Measurements from ENCODE around the gene SYNE2. TPM values are rescaled to one million over a fixed set of nuclear protein-coding genes. Genes with fewer than 3 reads are reported as not detected.

SYNE2 gene
- total and polyA plus RNA-seq, 10 of the 15 experiments (the other 5 are each of a cell fraction or from before 2014, with no cell fraction given) = 2.1 to 52.7 (median 38.1) TPM

DNA sequence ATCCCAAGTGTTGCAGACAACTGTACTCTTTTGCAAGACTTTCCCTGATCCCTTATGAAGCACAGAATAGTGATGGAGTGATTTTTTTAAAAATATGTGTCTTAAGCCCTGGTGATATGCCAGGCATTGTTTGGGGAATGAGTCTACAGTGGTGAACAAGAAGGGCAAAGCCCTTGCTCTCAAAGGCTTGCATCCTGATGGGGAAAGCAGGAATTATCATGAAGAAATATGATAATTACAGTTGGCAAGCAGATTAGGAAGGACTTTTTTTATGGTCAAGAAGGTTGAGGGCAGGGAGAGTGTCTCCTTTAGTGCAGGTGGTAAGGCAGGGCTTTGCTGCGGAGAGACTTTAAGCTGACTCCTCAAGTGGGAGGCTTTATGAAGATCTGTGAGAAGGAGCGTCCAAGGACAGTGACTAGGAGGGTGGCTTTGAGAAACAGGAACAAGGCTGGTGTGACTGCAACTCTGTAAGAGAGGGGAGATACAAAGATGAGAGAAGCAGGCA, 100.2 kb downstream of the SYNE2 start:
- in situ Hi-C loops (cut with MboI) = no loop called here
- SMC1A ChIA-PET (ENCODE audit: uncharacterized antibody, unreplicated experiment) = interaction anchor here (1.4 kb wide), 1 partner anchor 19 kb away, joined by 3 read pairs; no protein-coding TSS in a partner anchor
- H3K27ac ChIP-seq (ENCODE audit: control insufficient read depth, insufficient read depth) = no peak overlapping the region
- RAD21 ChIA-PET (ENCODE audit: unreplicated experiment) = no interaction called here
- no peak for TF ChIP-seq CEBPB (IDR thresholded peaks at IDR 0.05; ENCODE audit: borderline replicate concordance in 1 of 2, low read depth in 2 of 2, low read length in 2 of 2)
- TF ChIP-seq NFYB (IDR thresholded peaks at IDR 0.05; ENCODE audit: insufficient read depth, low read depth, low read length) = no peak
- TF ChIP-seq RELA (IDR thresholded peaks at IDR 0.05; ENCODE audit: borderline replicate concordance, partially characterized antibody) = no peak
- TF ChIP-seq BCL11A (IDR thresholded peaks at IDR 0.05; ENCODE audit: low read depth, low read length) = no peak
- TF ChIP-seq, protein P1, sequence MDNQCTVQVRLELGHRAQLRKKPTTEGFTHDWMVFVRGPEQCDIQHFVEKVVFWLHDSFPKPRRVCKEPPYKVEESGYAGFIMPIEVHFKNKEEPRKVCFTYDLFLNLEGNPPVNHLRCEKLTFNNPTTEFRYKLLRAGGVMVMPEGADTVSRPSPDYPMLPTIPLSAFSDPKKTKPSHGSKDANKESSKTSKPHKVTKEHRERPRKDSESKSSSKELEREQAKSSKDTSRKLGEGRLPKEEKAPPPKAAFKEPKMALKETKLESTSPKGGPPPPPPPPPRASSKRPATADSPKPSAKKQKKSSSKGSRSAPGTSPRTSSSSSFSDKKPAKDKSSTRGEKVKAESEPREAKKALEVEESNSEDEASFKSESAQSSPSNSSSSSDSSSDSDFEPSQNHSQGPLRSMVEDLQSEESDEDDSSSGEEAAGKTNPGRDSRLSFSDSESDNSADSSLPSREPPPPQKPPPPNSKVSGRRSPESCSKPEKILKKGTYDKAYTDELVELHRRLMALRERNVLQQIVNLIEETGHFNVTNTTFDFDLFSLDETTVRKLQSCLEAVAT (IDR thresholded peaks at IDR 0.05) = no peak
- no peak for TF ChIP-seq BACH1 (IDR thresholded peaks at IDR 0.05; ENCODE audit: borderline replicate concordance)
- TF ChIP-seq NFIC (IDR thresholded peaks at IDR 0.05; ENCODE audit: low read depth, low read length) = no peak
- no peak for TF ChIP-seq EED (IDR thresholded peaks at IDR 0.05; ENCODE audit: low read depth)
- no peak for TF ChIP-seq ZNF274 (IDR thresholded peaks at IDR 0.05; ENCODE audit: insufficient read depth, insufficient read length)
- no peak for TF ChIP-seq CBX3 (IDR thresholded peaks at IDR 0.05; ENCODE audit: borderline replicate concordance, low read depth)
- TF ChIP-seq HDAC6 (IDR thresholded peaks at IDR 0.05; ENCODE audit: unreplicated experiment) = no peak
- no peak for TF ChIP-seq FOS (IDR thresholded peaks at IDR 0.05; ENCODE audit: borderline replicate concordance, extremely low read depth, insufficient read length)
- no peak for TF ChIP-seq ZNF592 (IDR thresholded peaks at IDR 0.05)
- TF ChIP-seq STAT3 (IDR thresholded peaks at IDR 0.05; ENCODE audit: low read depth, low read length) = no peak
- TF ChIP-seq NKRF (conservative IDR thresholded peaks at IDR 0.05) = no peak
- TF ChIP-seq NFYA (IDR thresholded peaks at IDR 0.05; ENCODE audit: borderline replicate concordance, low read depth, low read length) = no peak
- TF ChIP-seq, protein P2, sequence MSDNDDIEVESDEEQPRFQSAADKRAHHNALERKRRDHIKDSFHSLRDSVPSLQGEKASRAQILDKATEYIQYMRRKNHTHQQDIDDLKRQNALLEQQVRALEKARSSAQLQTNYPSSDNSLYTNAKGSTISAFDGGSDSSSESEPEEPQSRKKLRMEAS (IDR thresholded peaks at IDR 0.05; ENCODE audit: low read depth, low read length) = no peak
- no peak overlapping the region for H3K9ac ChIP-seq (ENCODE audit: control insufficient read depth, insufficient read depth, low read length)
- no peak overlapping the region for H3K4me3 ChIP-seq
- DNase-seq (ENCODE audit: low read depth, low spot score) (no peak), FAIRE-seq (no peak), ATAC-seq (no peak)
- CTCF ChIA-PET = interaction anchor here (0.6 to 1.2 kb wide), 2 partner anchors 58 to 350 kb away, joined by 3 read pairs; no protein-coding TSS in a partner anchor
- H2AFZ ChIP-seq (ENCODE audit: control insufficient read depth, low read depth, low read length) = no peak overlapping the region
- WGBS (ENCODE audit: insufficient coverage, insufficient replicate concordance, low lambda C conversion rate, missing lambda C conversion rate) = 100% methylated on average over 2 of the region's 2 CpGs
- H3K4me1 ChIP-seq (ENCODE audit: control insufficient read depth, insufficient read depth, low read length) = no peaks in the 10 kb centered on the region
- no peak overlapping the region for H3K4me2 ChIP-seq (ENCODE audit: control insufficient read depth, insufficient read depth)
- H3K36me3 ChIP-seq (ENCODE audit: control insufficient read depth in 2 of 2, insufficient read depth in 2 of 2, low read length in 1 of 2) = peaks cover 4 to 13% of the 10 kb centered on the region in 2 experiments; a peak in 3 of 4 replicates
- BruUV-seq (replicated peaks) = no TSS peak
- intact Hi-C loops (cut with micrococcal nuclease; ENCODE audit: unreplicated experiment) = no loop called here
- H3K79me2 ChIP-seq (ENCODE audit: control insufficient read depth, insufficient read depth, low read length) = no peaks in the 10 kb centered on the region
- no peaks in the 10 kb centered on the region for H3K9me3 ChIP-seq (replicated peaks; ENCODE audit: control insufficient read depth, insufficient read depth, low read length)
- H4K20me1 ChIP-seq (ENCODE audit: control insufficient read depth, insufficient read depth) = no peaks in the 10 kb centered on the region
- POLR2A ChIA-PET = interaction anchor here (1.0 kb wide), 1 partner anchor 9 kb away, joined by 3 read pairs; no protein-coding TSS in a partner anchor
- H3K27me3 ChIP-seq (replicated peaks in 1 of 2; ENCODE audit: control insufficient read depth in 2 of 2, insufficient read depth in 2 of 2, low read length in 1 of 2) = no peaks in the 10 kb centered on the region
